RWPE2 (cell line): ENCODE measurements around the gene TMEM187.
A peak's percentile ranks its signal among the peaks of the same experiment; 100 is the strongest.

ENCODE experiments used
- ATAC-seq: fragments of 200-7000 bp; cut with Tn5 transposase; 3 replicates; pipeline ENCODE4 v1.9.1; 2021; ENCODE audit warnings: low read depth
- DNase-seq: peaks from one replicate; pipeline ENCODE4 v3.0.0-alpha.2; 2020; ENCODE audit warnings: low spot score
- H3K27ac ChIP-seq: fragments of 450-650 bp; 2 replicates; pipeline ENCODE4 v1.5.1; 2017; ENCODE audit warnings: mild to moderate bottlenecking; ENCODE audit not compliant: poor library complexity, severe bottlenecking
- H3K27me3 ChIP-seq: fragments of 250-450 bp; sonication (Bioruptor Pico); 2 replicates; pipeline ENCODE4 v1.5.1; 2021; ENCODE audit warnings: mild to moderate bottlenecking, moderate library complexity; ENCODE audit not compliant: insufficient read depth, poor library complexity, severe bottlenecking
- H3K36me3 ChIP-seq: fragments of 250-450 bp; sonication (Bioruptor Pico); 2 replicates; pipeline ENCODE4 v1.5.1; 2020; ENCODE audit warnings: low read depth, mild to moderate bottlenecking, moderate library complexity
- H3K4me1 ChIP-seq: fragments of 250-450 bp; sonication (Bioruptor Pico); 2 replicates; pipeline ENCODE4 v1.5.1; 2021; ENCODE audit warnings: mild to moderate bottlenecking, moderate library complexity; ENCODE audit not compliant: insufficient read depth, poor library complexity, severe bottlenecking
- H3K4me3 ChIP-seq: fragments of 250-450 bp; sonication (Bioruptor Pico); 2 replicates; pipeline ENCODE4 v1.5.1; 2021; ENCODE audit warnings: mild to moderate bottlenecking, moderate library complexity; ENCODE audit not compliant: severe bottlenecking
- H3K9me3 ChIP-seq: fragments of 250-450 bp; sonication (Bioruptor Pico); 2 replicates; pipeline ENCODE4 v1.5.1; 2021; ENCODE audit warnings: mild to moderate bottlenecking, moderate library complexity; ENCODE audit not compliant: severe bottlenecking
- CTCF ChIP-seq: fragments of 450-650 bp; IDR thresholded peaks from one replicate; pipeline ENCODE4 v1.5.1; 2017; ENCODE audit warnings: mild to moderate bottlenecking, moderate library complexity; ENCODE audit not compliant: poor library complexity, severe bottlenecking

The TMEM187 gene

GRCh38 chrX:153967536-153968224 is 4.9 kb upstream of the TMEM187 start:
- Histone ChIP-seq H3K36me3 (peaks cover 31% of the 10 kb centered on the region), H3K4me3 (no peak overlapping the region)
- no peak for ATAC-seq

GRCh38 chrX:153968255-153968654 is 4.3 kb upstream of the TMEM187 start:
- H3K27ac ChIP-seq, result no peak overlapping the region
- H3K27me3 ChIP-seq, result no peaks in the 10 kb centered on the region
- no peaks in the 10 kb centered on the region for H3K9me3 ChIP-seq
- DNase-seq, result no peak
- TF ChIP-seq CTCF, result no peak
- no peak overlapping the region for H3K4me3 ChIP-seq
- peaks cover 26% of the 10 kb centered on the region for H3K36me3 ChIP-seq
- H3K4me1 ChIP-seq, result no peaks in the 10 kb centered on the region
- ATAC-seq, result no peak

More at GRCh38 chrX:153967536-153968224, 4.9 kb upstream of the TMEM187 start:
- no peak for DNase-seq
- Histone ChIP-seq H3K9me3 (no peaks in the 10 kb centered on the region), H3K4me1 (no peaks in the 10 kb centered on the region), H3K27ac (no peak overlapping the region), H3K27me3 (no peaks in the 10 kb centered on the region)
- no peak for TF ChIP-seq CTCF

GRCh38 chrX:153968754-153969124 is 3.8 kb upstream of the TMEM187 start:
- Histone ChIP-seq H3K27ac (no peak overlapping the region), H3K36me3 (peaks cover 25% of the 10 kb centered on the region), H3K27me3 (no peaks in the 10 kb centered on the region), H3K4me1 (no peaks in the 10 kb centered on the region), H3K9me3 (no peaks in the 10 kb centered on the region), H3K4me3 (peak overlapping the region; percentile 88)
- ATAC-seq (no peak), DNase-seq (no peak)
- no peak for TF ChIP-seq CTCF

- Histone ChIP-seq H3K4me3 (peak overlapping the region; percentile 88), H3K27ac (peak overlapping the region; percentile 92), H3K36me3 (peaks cover 25% of the 10 kb centered on the region), H3K4me1 (no peaks in the 10 kb centered on the region), H3K9me3 (no peaks in the 10 kb centered on the region), H3K27me3 (no peaks in the 10 kb centered on the region)
- no peak for DNase-seq
- no peak for ATAC-seq
- TF ChIP-seq CTCF, result no peak
Measured at GRCh38 chrX:153969125-153969903, 3.2 kb upstream of the TMEM187 start.
